ENCODE measurements around the gene USP40. TPM values are rescaled to one million over a fixed set of nuclear protein-coding genes. Genes with fewer than 3 reads are reported as not detected.

Gene USP40
- total and polyA plus RNA-seq, 2 donors (not counting 1 experiment from before 2014, with no cell fraction given), result 18.9 to 40.6 TPM

- Histone ChIP-seq H3K4me3 (replicated peaks in 1 of 4; ENCODE audit: control extremely low read depth in 1 of 4, insufficient read depth in 1 of 4, low read depth in 3 of 4, low read length in 4 of 4) (no peak overlapping the region), H3K9ac (ENCODE audit: insufficient read depth, low read length) (no peak overlapping the region), H3K36me3 (ENCODE audit: control insufficient read depth, insufficient read depth, low read length) (peaks cover 3% of the 10 kb centered on the region), H2AFZ (ENCODE audit: low read length) (no peak overlapping the region), H3K27ac (ENCODE audit: insufficient read depth, low read length) (peak overlapping the region; percentile 42), H3K4me2 (ENCODE audit: extremely low read depth, insufficient read depth, low read length) (peak overlapping the region; percentile 70), H3K79me2 (ENCODE audit: control insufficient read depth, insufficient read depth, low read length) (no peaks in the 10 kb centered on the region), H4K20me1 (ENCODE audit: control insufficient read depth, extremely low read depth, insufficient read depth, low read length) (no peaks in the 10 kb centered on the region), H3K4me1 (ENCODE audit: control insufficient read depth, extremely low read depth, insufficient read depth, low read length) (peaks cover 15% of the 10 kb centered on the region), H3K27me3 (ENCODE audit: control insufficient read depth, insufficient read depth, low read length) (no peaks in the 10 kb centered on the region), H3K9me3 (ENCODE audit: control insufficient read depth, insufficient read depth, low read depth, low read length) (no peaks in the 10 kb centered on the region)
- TF ChIP-seq CTCF (conservative IDR thresholded peaks at IDR 0.05 in 1 of 2, IDR thresholded peaks at IDR 0.05 in 1 of 2; ENCODE audit: low read depth in 1 of 2, low read length in 2 of 2) (no peak), EZH2 (IDR thresholded peaks at IDR 0.05; ENCODE audit: low read length, missing control alignments) (no peak)
- DNase-seq (ENCODE audit: low read depth in 2 of 2), result peak in 1 of 2 donors; percentile 13
These were observed 80.2 kb downstream of the USP40 start for GRCh38 chr2:233486357-233486756.

- no peak overlapping the region for H2AFZ ChIP-seq (ENCODE audit: low read length)
- no peak overlapping the region for H3K9ac ChIP-seq (ENCODE audit: insufficient read depth, low read length)
These were observed 80.9 kb downstream of the USP40 start for GRCh38 chr2:233485726-233486125.

GRCh38 chr2:233482616-233483015, 84.0 kb downstream of the USP40 start:
- Histone ChIP-seq H4K20me1 (ENCODE audit: control insufficient read depth, extremely low read depth, insufficient read depth, low read length) (no peaks in the 10 kb centered on the region), H3K79me2 (ENCODE audit: control insufficient read depth, insufficient read depth, low read length) (no peaks in the 10 kb centered on the region), H3K27me3 (ENCODE audit: control insufficient read depth, insufficient read depth, low read length) (no peaks in the 10 kb centered on the region), H3K4me1 (ENCODE audit: control insufficient read depth, extremely low read depth, insufficient read depth, low read length) (peaks cover 9% of the 10 kb centered on the region), H3K9me3 (ENCODE audit: control insufficient read depth, insufficient read depth, low read depth, low read length) (no peaks in the 10 kb centered on the region), H3K27ac (ENCODE audit: insufficient read depth, low read length) (no peak overlapping the region), H2AFZ (ENCODE audit: low read length) (no peak overlapping the region), H3K4me2 (ENCODE audit: extremely low read depth, insufficient read depth, low read length) (no peak overlapping the region), H3K4me3 (replicated peaks in 1 of 4; ENCODE audit: control extremely low read depth in 1 of 4, insufficient read depth in 1 of 4, low read depth in 3 of 4, low read length in 4 of 4) (no peak overlapping the region), H3K36me3 (ENCODE audit: control insufficient read depth, insufficient read depth, low read length) (peaks cover 8% of the 10 kb centered on the region), H3K9ac (ENCODE audit: insufficient read depth, low read length) (no peak overlapping the region)
- TF ChIP-seq CTCF (conservative IDR thresholded peaks at IDR 0.05 in 1 of 2, IDR thresholded peaks at IDR 0.05 in 1 of 2; ENCODE audit: low read depth in 1 of 2, low read length in 2 of 2) (no peak), EZH2 (IDR thresholded peaks at IDR 0.05; ENCODE audit: low read length, missing control alignments) (no peak)
- no peak for DNase-seq (ENCODE audit: low read depth in 2 of 2)

More at GRCh38 chr2:233485726-233486125, 80.9 kb downstream of the USP40 start:
- Histone ChIP-seq H3K27me3 (ENCODE audit: control insufficient read depth, insufficient read depth, low read length) (no peaks in the 10 kb centered on the region), H3K36me3 (ENCODE audit: control insufficient read depth, insufficient read depth, low read length) (peaks cover 4% of the 10 kb centered on the region), H3K27ac (ENCODE audit: insufficient read depth, low read length) (no peak overlapping the region), H4K20me1 (ENCODE audit: control insufficient read depth, extremely low read depth, insufficient read depth, low read length) (no peaks in the 10 kb centered on the region), H3K4me3 (replicated peaks in 1 of 4; ENCODE audit: control extremely low read depth in 1 of 4, insufficient read depth in 1 of 4, low read depth in 3 of 4, low read length in 4 of 4) (no peak overlapping the region), H3K4me1 (ENCODE audit: control insufficient read depth, extremely low read depth, insufficient read depth, low read length) (peaks cover 15% of the 10 kb centered on the region), H3K9me3 (ENCODE audit: control insufficient read depth, insufficient read depth, low read depth, low read length) (no peaks in the 10 kb centered on the region), H3K4me2 (ENCODE audit: extremely low read depth, insufficient read depth, low read length) (no peak overlapping the region), H3K79me2 (ENCODE audit: control insufficient read depth, insufficient read depth, low read length) (no peaks in the 10 kb centered on the region)
- no peak for DNase-seq (ENCODE audit: low read depth in 2 of 2)
- TF ChIP-seq EZH2 (IDR thresholded peaks at IDR 0.05; ENCODE audit: low read length, missing control alignments) (no peak), CTCF (conservative IDR thresholded peaks at IDR 0.05 in 1 of 2, IDR thresholded peaks at IDR 0.05 in 1 of 2; ENCODE audit: low read depth in 1 of 2, low read length in 2 of 2) (no peak)
